Cardiac fibroblast (primary cell): ENCODE measurements around the gene RAX2.
A peak's percentile ranks its signal among the peaks of the same experiment; 100 is the strongest.

Experiments used
- DNase-seq, 2 donors: peaks; one replicate each; pipeline versions ENCODE4 v3.0.0 to v3.0.0-alpha.2; 2010; ENCODE audit warnings: low read depth in 2 of 2
- H3K4me3 ChIP-seq, 2 donors: replicated peaks in 1 of 2; 1 replicate in 1 of 2; 2 replicates in 1 of 2; pipeline ENCODE4 v1.5.1; 2011; ENCODE audit warnings: low read depth in 2 of 2, low read length in 2 of 2, mild to moderate bottlenecking in 2 of 2, moderate library complexity in 1 of 2
- CTCF ChIP-seq: IDR thresholded peaks from one replicate; pipeline ENCODE4 v1.5.1; 2011; ENCODE audit warnings: low read depth, mild to moderate bottlenecking, low read length, inconsistent platforms

Gene RAX2

GRCh38 chr19:3784607-3785450 lies 12.8 kb upstream of the RAX2 start:
- DNase-seq: no peak
- no peak overlapping the region for H3K4me3 ChIP-seq
- TF ChIP-seq CTCF: no peak

GRCh38 chr19:3783660-3784584 lies 11.9 kb upstream of the RAX2 start:
- TF ChIP-seq CTCF: peak; percentile 27
- DNase-seq: no peak
- H3K4me3 ChIP-seq: no peak overlapping the region

- no peak overlapping the region for H3K4me3 ChIP-seq
- no peak for DNase-seq
- no peak for TF ChIP-seq CTCF
Measured at GRCh38 chr19:3782903-3783302, 10.9 kb upstream of the RAX2 start.

- no peak for TF ChIP-seq CTCF
- DNase-seq: no peak
- no peak overlapping the region for H3K4me3 ChIP-seq
Measured at GRCh38 chr19:3782330-3782729, 10.3 kb upstream of the RAX2 start.

GRCh38 chr19:3781603-3782002 lies 9.6 kb upstream of the RAX2 start:
- no peak overlapping the region for H3K4me3 ChIP-seq
- TF ChIP-seq CTCF: no peak
- DNase-seq: no peak

- no peak for TF ChIP-seq CTCF
- DNase-seq: no peak
- no peak overlapping the region for H3K4me3 ChIP-seq
Measured at GRCh38 chr19:3780786-3781304, 8.8 kb upstream of the RAX2 start.
